Lower leg skin (tissue), 3 donors: ENCODE data around the gene MCCC1.

Source experiments
- CTCF ChIP-seq, 3 donors: fragments of 450-650 bp; IDR thresholded peaks; one replicate each; pipeline ENCODE4 v1.5.1; 2016; ENCODE audit warnings: antibody characterized with exemption in 3 of 3, mild to moderate bottlenecking in 3 of 3, moderate library complexity in 2 of 3
- POLR2A ChIP-seq, 2 donors: fragments of 450-650 bp; IDR thresholded peaks; one replicate each; pipeline ENCODE4 v1.6.1; 2016 to 2017; ENCODE audit warnings: antibody characterized with exemption in 2 of 2, mild to moderate bottlenecking in 1 of 2, moderate library complexity in 1 of 2

- TF ChIP-seq CTCF (IDR thresholded peaks at IDR 0.05): no peak
- TF ChIP-seq POLR2A (IDR thresholded peaks at IDR 0.05): no peak
Measured at GRCh38 chr3:183123891-183124290, 24.6 kb upstream of the MCCC1 start.
